B cell (primary cell): ENCODE results near the gene LAMA2.

Source experiments
- EZH2 ChIP-seq: IDR thresholded peaks from 2 replicates; pipeline ENCODE4 v1.6.1; 2012; ENCODE audit warnings: borderline replicate concordance, low read depth, mild to moderate bottlenecking, moderate library complexity, low read length; ENCODE audit not compliant: insufficient read depth, poor library complexity, severe bottlenecking
- TF ChIP-seq, protein P1 (sequence below): fragments of 200-600 bp; IDR thresholded peaks from one replicate; pipeline ENCODE4 v1.8.0; 2022; ENCODE audit warnings: antibody characterized with exemption, mild to moderate bottlenecking

DNA sequence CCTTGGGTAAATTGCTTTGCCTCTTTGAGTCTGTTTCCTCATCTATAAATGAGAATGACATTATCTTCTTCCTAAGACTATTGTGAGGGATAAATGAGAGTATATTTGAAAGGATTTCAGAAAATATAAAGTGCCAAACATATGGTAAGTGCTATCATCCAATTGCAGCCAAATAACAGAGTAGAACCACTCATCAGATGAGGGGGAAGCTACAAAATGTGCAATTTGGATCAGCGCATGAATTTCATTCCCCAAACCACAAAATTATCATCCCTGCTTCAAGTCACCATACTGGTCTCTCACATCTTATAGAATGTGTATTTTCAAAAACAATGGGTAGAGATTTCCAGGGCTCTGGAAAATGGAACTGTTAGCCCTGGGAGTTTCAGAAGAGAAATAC lies 668.5 kb downstream of the LAMA2 start:
- TF ChIP-seq, protein P1, sequence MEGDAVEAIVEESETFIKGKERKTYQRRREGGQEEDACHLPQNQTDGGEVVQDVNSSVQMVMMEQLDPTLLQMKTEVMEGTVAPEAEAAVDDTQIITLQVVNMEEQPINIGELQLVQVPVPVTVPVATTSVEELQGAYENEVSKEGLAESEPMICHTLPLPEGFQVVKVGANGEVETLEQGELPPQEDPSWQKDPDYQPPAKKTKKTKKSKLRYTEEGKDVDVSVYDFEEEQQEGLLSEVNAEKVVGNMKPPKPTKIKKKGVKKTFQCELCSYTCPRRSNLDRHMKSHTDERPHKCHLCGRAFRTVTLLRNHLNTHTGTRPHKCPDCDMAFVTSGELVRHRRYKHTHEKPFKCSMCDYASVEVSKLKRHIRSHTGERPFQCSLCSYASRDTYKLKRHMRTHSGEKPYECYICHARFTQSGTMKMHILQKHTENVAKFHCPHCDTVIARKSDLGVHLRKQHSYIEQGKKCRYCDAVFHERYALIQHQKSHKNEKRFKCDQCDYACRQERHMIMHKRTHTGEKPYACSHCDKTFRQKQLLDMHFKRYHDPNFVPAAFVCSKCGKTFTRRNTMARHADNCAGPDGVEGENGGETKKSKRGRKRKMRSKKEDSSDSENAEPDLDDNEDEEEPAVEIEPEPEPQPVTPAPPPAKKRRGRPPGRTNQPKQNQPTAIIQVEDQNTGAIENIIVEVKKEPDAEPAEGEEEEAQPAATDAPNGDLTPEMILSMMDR: no peak
- no peak for TF ChIP-seq EZH2
